ENCODE measurements around the gene SFI1. TPM values are rescaled to one million over a fixed set of nuclear protein-coding genes. Genes with fewer than 3 reads are reported as not detected.

The SFI1 gene
- total RNA-seq, 6 donors from 2014 or later = 21.0 to 166 (median 51.7) TPM

GRCh38 chr22:31526270-31526669, 29.9 kb downstream of the SFI1 start:
- Histone ChIP-seq H3K9me3 (no peaks in the 10 kb centered on the region), H3K27ac (no peak overlapping the region), H3K4me1 (peaks cover 0 to 9% (median 6%) of the 10 kb centered on the region in 4 donors), H3K27me3 (no peaks in the 10 kb centered on the region), H3K36me3 (no peaks in the 10 kb centered on the region), H3K4me3 (no peak overlapping the region)
- WGBS, 2 donors = 85 to 86% methylated on average over 7 of the region's 7 CpGs
- no peak for TF ChIP-seq POLR2AphosphoS5 (IDR thresholded peaks at IDR 0.05)
- TF ChIP-seq EP300 (IDR thresholded peaks at IDR 0.05) = no peak
- TF ChIP-seq, protein P1, sequence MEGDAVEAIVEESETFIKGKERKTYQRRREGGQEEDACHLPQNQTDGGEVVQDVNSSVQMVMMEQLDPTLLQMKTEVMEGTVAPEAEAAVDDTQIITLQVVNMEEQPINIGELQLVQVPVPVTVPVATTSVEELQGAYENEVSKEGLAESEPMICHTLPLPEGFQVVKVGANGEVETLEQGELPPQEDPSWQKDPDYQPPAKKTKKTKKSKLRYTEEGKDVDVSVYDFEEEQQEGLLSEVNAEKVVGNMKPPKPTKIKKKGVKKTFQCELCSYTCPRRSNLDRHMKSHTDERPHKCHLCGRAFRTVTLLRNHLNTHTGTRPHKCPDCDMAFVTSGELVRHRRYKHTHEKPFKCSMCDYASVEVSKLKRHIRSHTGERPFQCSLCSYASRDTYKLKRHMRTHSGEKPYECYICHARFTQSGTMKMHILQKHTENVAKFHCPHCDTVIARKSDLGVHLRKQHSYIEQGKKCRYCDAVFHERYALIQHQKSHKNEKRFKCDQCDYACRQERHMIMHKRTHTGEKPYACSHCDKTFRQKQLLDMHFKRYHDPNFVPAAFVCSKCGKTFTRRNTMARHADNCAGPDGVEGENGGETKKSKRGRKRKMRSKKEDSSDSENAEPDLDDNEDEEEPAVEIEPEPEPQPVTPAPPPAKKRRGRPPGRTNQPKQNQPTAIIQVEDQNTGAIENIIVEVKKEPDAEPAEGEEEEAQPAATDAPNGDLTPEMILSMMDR (IDR thresholded peaks at IDR 0.05) = no peak
- TF ChIP-seq POLR2A (IDR thresholded peaks at IDR 0.05) = no peak
- DNase-seq (no peak), ATAC-seq (ENCODE audit: low FRiP score in 2 of 2) (no peak)

- Histone ChIP-seq H3K27ac (peak overlapping the region in 2 of 4 donors; percentile 8 to 40), H3K4me3 (no peak overlapping the region), H3K27me3 (no peaks in the 10 kb centered on the region), H3K9me3 (no peaks in the 10 kb centered on the region), H3K4me1 (peaks cover 0 to 10% (median 7%) of the 10 kb centered on the region in 4 donors), H3K36me3 (no peaks in the 10 kb centered on the region)
- TF ChIP-seq, protein P1 (IDR thresholded peaks at IDR 0.05) = no peak
- no peak for TF ChIP-seq EP300 (IDR thresholded peaks at IDR 0.05)
- no peak for ATAC-seq (ENCODE audit: low FRiP score in 2 of 2)
- no peak for DNase-seq
- WGBS, 2 donors = 52 to 57% methylated on average over 3 of the region's 3 CpGs
Measured at GRCh38 chr22:31530823-31531195, 34.5 kb downstream of the SFI1 start.

- 62 to 81% methylated on average over 1 of the region's 1 CpG for WGBS, 2 donors
- Histone ChIP-seq H3K9me3 (no peaks in the 10 kb centered on the region), H3K4me1 (peaks cover 0 to 10% (median 7%) of the 10 kb centered on the region in 4 donors), H3K4me3 (no peak overlapping the region), H3K27me3 (no peaks in the 10 kb centered on the region), H3K27ac (no peak overlapping the region), H3K36me3 (no peaks in the 10 kb centered on the region)
- ATAC-seq (ENCODE audit: low FRiP score in 2 of 2) = no peak
- TF ChIP-seq POLR2A (IDR thresholded peaks at IDR 0.05) (no peak), EP300 (IDR thresholded peaks at IDR 0.05) (no peak), POLR2AphosphoS5 (IDR thresholded peaks at IDR 0.05) (no peak)
- TF ChIP-seq, protein P1 (IDR thresholded peaks at IDR 0.05) = no peak
- DNase-seq = no peak
Measured at GRCh38 chr22:31532060-31532459, 35.7 kb downstream of the SFI1 start.

DNA sequence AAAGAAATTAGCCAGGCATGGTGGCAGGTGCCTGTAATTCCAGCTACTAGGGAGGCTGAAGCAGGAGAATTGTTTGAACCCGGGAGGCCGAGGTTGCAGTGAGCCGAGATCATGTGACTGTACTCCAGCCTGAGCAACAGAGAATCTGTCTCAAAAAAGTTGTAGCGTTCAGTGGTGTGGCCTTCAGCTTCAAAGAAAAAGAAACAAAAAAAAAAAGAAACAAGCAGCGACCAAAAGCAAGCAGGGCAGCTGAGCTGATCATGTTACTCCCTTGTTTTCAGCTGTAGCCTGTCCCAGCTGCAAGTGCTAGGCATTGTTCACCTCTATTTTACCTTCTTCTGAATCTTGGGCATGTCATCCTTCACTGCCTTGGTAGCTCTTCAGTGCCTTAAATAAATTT, 37.0 kb downstream of the SFI1 start:
- no peak for ATAC-seq (ENCODE audit: low FRiP score in 2 of 2)
- TF ChIP-seq POLR2AphosphoS5 (IDR thresholded peaks at IDR 0.05) = no peak
- TF ChIP-seq EP300 (IDR thresholded peaks at IDR 0.05) = no peak
- TF ChIP-seq, protein P1 (IDR thresholded peaks at IDR 0.05) = no peak
- TF ChIP-seq POLR2A (IDR thresholded peaks at IDR 0.05) = no peak
- H3K36me3 ChIP-seq = no peaks in the 10 kb centered on the region
- peaks cover 0 to 10% (median 7%) of the 10 kb centered on the region in 4 donors for H3K4me1 ChIP-seq
- H3K27me3 ChIP-seq = no peaks in the 10 kb centered on the region
- H3K9me3 ChIP-seq = no peaks in the 10 kb centered on the region
- WGBS, 2 donors = 85 to 86% methylated on average over 5 of the region's 5 CpGs
- no peak overlapping the region for H3K4me3 ChIP-seq
- no peak for DNase-seq
- H3K27ac ChIP-seq = no peak overlapping the region

DNA sequence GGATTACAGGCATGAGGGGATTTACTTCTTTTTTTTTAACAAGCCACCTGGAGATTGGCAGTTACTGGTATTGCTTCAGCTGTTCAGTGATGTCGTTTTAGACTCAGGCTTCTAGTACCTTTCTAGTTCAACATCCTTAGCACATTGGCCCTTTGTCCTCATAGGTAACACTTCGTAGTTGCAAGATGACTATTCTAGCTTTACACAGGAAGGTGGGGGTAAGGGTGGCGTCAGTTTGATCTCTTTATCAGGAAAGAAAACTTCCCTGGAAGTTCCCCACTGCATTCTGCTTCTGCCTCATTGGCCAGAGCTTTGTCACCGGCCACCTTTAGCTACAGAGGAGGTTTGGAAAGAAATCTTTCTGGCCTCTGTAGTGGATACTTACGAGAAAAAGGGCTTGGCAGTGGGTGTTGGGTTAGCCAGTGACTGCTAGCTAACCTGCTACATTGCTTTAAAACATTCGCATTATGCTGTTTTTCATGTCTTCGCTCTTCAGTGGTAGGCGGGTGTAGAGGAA, 40.7 kb downstream of the SFI1 start:
- WGBS, 2 donors = 67 to 78% methylated on average over 8 of the region's 8 CpGs
- no peak overlapping the region for H3K27ac ChIP-seq
- DNase-seq (no peak), ATAC-seq (ENCODE audit: low FRiP score in 2 of 2) (no peak)
- H3K4me1 ChIP-seq = no peaks in the 10 kb centered on the region
- H3K4me3 ChIP-seq = no peak overlapping the region
- peaks cover 0 to 8% (median 0%) of the 10 kb centered on the region in 4 donors for H3K36me3 ChIP-seq
- no peaks in the 10 kb centered on the region for H3K27me3 ChIP-seq
- H3K9me3 ChIP-seq = no peaks in the 10 kb centered on the region
- TF ChIP-seq POLR2A (IDR thresholded peaks at IDR 0.05) (no peak), POLR2AphosphoS5 (IDR thresholded peaks at IDR 0.05) (no peak), EP300 (IDR thresholded peaks at IDR 0.05) (no peak)
- TF ChIP-seq, protein P1 (IDR thresholded peaks at IDR 0.05) = no peak
